K562 (cell line): ENCODE measurements around the gene SLC22A7. TPM values are rescaled to one million over a fixed set of nuclear protein-coding genes. Genes with fewer than 3 reads are reported as not detected.

Experiments
- ATAC-seq: fragments of 200-7000 bp; cut with Tn5 transposase; 3 replicates; pipeline ENCODE4 v1.9.1; 2020; ENCODE audit warnings: moderate library complexity
- BruUV-seq: library from RNA; stranded (reverse); fragments of 400-500 nt; replicated peaks from 2 replicates; lab custom pipeline; 2021; lab: Mats Ljungman, UMichigan
- CTCF ChIA-PET: fragments of 300-600 bp; formaldehyde crosslinking; extraction: SDS; loops from one replicate; lab custom pipeline; 2021; ENCODE audit warnings: low intra/inter-chr PET ratio; lab: Yijun Ruan, JAX
- POLR2A ChIA-PET: fragments of 300-600, 350-650 bp; sonication (Branson Sonifier 250); formaldehyde crosslinking; extraction: SDS; loops from one replicate; lab custom pipeline; 2021; ENCODE audit warnings: antibody characterized with exemption, inconsistent platforms; lab: Yijun Ruan, JAX
- DNase-seq, 4 experiments: peaks; one replicate each; pipeline versions ENCODE4 v3.0.0 to v3.0.0-alpha.2; 2011 to 2018; ENCODE audit warnings: low spot score in 3 of 4, mixed read lengths in 3 of 4; ENCODE audit errors: extremely low read depth in 1 of 4
- FAIRE-seq: peaks from 2 replicates; lab custom pipeline; 2011; peaks lifted over from hg19 to GRCh38; lab: Jason Lieb, UNC
- H2AFZ ChIP-seq: 2 replicates; pipeline ENCODE4 v1.6.0; 2011; ENCODE audit warnings: low read depth, low read length, control low read depth, inconsistent platforms
- H3K27ac ChIP-seq: fragments of 200-600 bp; 3 replicates; pipeline ENCODE4 v1.8.0; 2011; ENCODE audit warnings: low read depth, mild to moderate bottlenecking, control low read depth, inconsistent platforms, low read length, moderate library complexity, mixed read lengths; ENCODE audit errors: extremely low read depth
- H3K27me3 ChIP-seq, 2 experiments: fragments of 300-600 bp in 1 of 2; 2 replicates in 1 of 2; 3 replicates in 1 of 2; pipeline versions ENCODE4 v1.6.0 to v1.8.0; 2011; ENCODE audit warnings: inconsistent platforms in 2 of 2, low read length in 2 of 2, mild to moderate bottlenecking in 1 of 2, mixed read lengths in 1 of 2, moderate library complexity in 1 of 2; ENCODE audit not compliant: control insufficient read depth in 2 of 2, insufficient read depth in 2 of 2
- H3K36me3 ChIP-seq: fragments of 300-600 bp; 3 replicates; pipeline ENCODE4 v1.8.0; 2011; ENCODE audit warnings: mild to moderate bottlenecking, low read length, inconsistent platforms; ENCODE audit not compliant: control insufficient read depth, insufficient read depth
- H3K4me1 ChIP-seq, 2 experiments: fragments of 200-600 bp in 1 of 2; replicated peaks in 1 of 2; 2 replicates in 1 of 2; 3 replicates in 1 of 2; pipeline versions ENCODE4 v1.5.1 to v1.8.0; 2011; ENCODE audit warnings: inconsistent platforms in 2 of 2, low read length in 2 of 2, mild to moderate bottlenecking in 1 of 2, mixed read lengths in 1 of 2, moderate library complexity in 1 of 2; ENCODE audit not compliant: control insufficient read depth in 2 of 2, insufficient read depth in 2 of 2
- H3K4me2 ChIP-seq: 2 replicates; pipeline ENCODE4 v1.6.1; 2011; ENCODE audit warnings: low read length, control low read depth, inconsistent platforms, mixed read lengths; ENCODE audit not compliant: insufficient read depth
- H3K4me3 ChIP-seq: fragments of 200-600 bp; sonication (generic), shearing (Covaris generic); 2 replicates; pipeline ENCODE4 v1.5.1; 2016; ENCODE audit warnings: control low read depth, inconsistent platforms
- H3K79me2 ChIP-seq: fragments of 200-600 bp; 3 replicates; pipeline ENCODE4 v1.8.0; 2011; ENCODE audit warnings: low read length, inconsistent platforms; ENCODE audit not compliant: control insufficient read depth, insufficient read depth
- H3K9ac ChIP-seq, 2 experiments: 2 replicates each; pipeline versions ENCODE4 v1.6.0 to v1.6.1; 2011; ENCODE audit warnings: low read depth in 2 of 2, low read length in 2 of 2, control low read depth in 1 of 2, inconsistent platforms in 1 of 2, mild to moderate bottlenecking in 1 of 2, mixed read lengths in 1 of 2; ENCODE audit not compliant: insufficient read depth in 1 of 2
- H3K9me1 ChIP-seq: one replicate; pipeline ENCODE4 v1.6.0; 2011; ENCODE audit warnings: inconsistent platforms, mild to moderate bottlenecking, low read length, moderate library complexity; ENCODE audit not compliant: control insufficient read depth, insufficient read depth
- H3K9me3 ChIP-seq: replicated peaks from 2 replicates; pipeline ENCODE4 v1.5.1; 2011; ENCODE audit warnings: low read depth, low read length, inconsistent platforms; ENCODE audit not compliant: control insufficient read depth, insufficient read depth
- H4K20me1 ChIP-seq: replicated peaks from 2 replicates; pipeline ENCODE4 v1.6.1; 2011; ENCODE audit warnings: low read length, inconsistent platforms, mixed read lengths; ENCODE audit not compliant: control insufficient read depth, insufficient read depth
- ADNP ChIP-seq: fragments of 200-800 bp; sonication (Bioruptor generic); IDR thresholded peaks from 2 replicates; pipeline ENCODE4 v1.6.1; 2016; ENCODE audit warnings: missing genetic modification characterization, missing compliant biosample characterization
- BCOR ChIP-seq: fragments of 450-650 bp; IDR thresholded peaks from 2 replicates; pipeline ENCODE4 v1.6.1; 2016
- CBFB ChIP-seq: sonication (generic); formaldehyde crosslinking; IDR thresholded peaks from 2 replicates; pipeline ENCODE4 v1.4.0; 2020; ENCODE audit warnings: mild to moderate bottlenecking, missing genetic modification reagents
- HDAC2 ChIP-seq: fragments of 450-650 bp; IDR thresholded peaks from 2 replicates; pipeline ENCODE4 v1.6.1; 2016; ENCODE audit warnings: mild to moderate bottlenecking
- KDM1A ChIP-seq, 2 experiments: fragments of 450-650 bp; IDR thresholded peaks; 2 replicates each; pipeline ENCODE4 v1.6.1; 2016; ENCODE audit warnings: mild to moderate bottlenecking in 2 of 2
- KDM5B ChIP-seq: fragments of 200-600 bp; sonication (generic); IDR thresholded peaks from 2 replicates; pipeline ENCODE4 v1.6.1; 2012; ENCODE audit warnings: low read depth, mild to moderate bottlenecking, moderate library complexity, low read length, control low read depth, inconsistent platforms; ENCODE audit not compliant: insufficient replicate concordance
- NFE2L1 ChIP-seq: fragments of 450-650 bp; IDR thresholded peaks from 2 replicates; pipeline ENCODE4 v1.6.1; 2016; ENCODE audit warnings: missing genetic modification characterization, low read depth, mild to moderate bottlenecking, missing compliant biosample characterization, moderate library complexity, borderline replicate concordance
- PHF20 ChIP-seq: fragments of 450-650 bp; IDR thresholded peaks from 2 replicates; pipeline ENCODE4 v1.6.1; 2018; ENCODE audit not compliant: partially characterized antibody
- PTBP1 ChIP-seq: fragments of 200-400 bp; formaldehyde crosslinking; IDR thresholded peaks from 2 replicates; pipeline ENCODE4 v1.6.1; 2017; ENCODE audit warnings: low read depth, low read length
- RB1 ChIP-seq: fragments of 450-650 bp; IDR thresholded peaks from 2 replicates; pipeline ENCODE4 v1.6.1; 2017; ENCODE audit warnings: low read depth, mild to moderate bottlenecking
- RBM22 ChIP-seq: fragments of 200-400 bp; formaldehyde crosslinking; IDR thresholded peaks from 2 replicates; pipeline ENCODE4 v1.6.1; 2018; ENCODE audit warnings: low read length, low read depth; ENCODE audit not compliant: poor library complexity, severe bottlenecking
- RBM25 ChIP-seq: fragments of 200-400 bp; formaldehyde crosslinking; IDR thresholded peaks from 2 replicates; pipeline ENCODE4 v1.6.1; 2018; ENCODE audit warnings: low read length, low read depth, moderate library complexity; ENCODE audit not compliant: severe bottlenecking
- SMARCA5 ChIP-seq: fragments of 450-650 bp; IDR thresholded peaks from 2 replicates; pipeline ENCODE4 v1.6.1; 2016
- SNRNP70 ChIP-seq: fragments of 200-400 bp; formaldehyde crosslinking; optimal IDR thresholded peaks from 2 replicates; pipeline ENCODE3; 2017; ENCODE audit warnings: low read depth, low read length
- SPI1 ChIP-seq: IDR thresholded peaks from 2 replicates; pipeline ENCODE4 v1.6.1; 2011; ENCODE audit warnings: low read depth, low read length, control low read depth, borderline replicate concordance
- ZFP36 ChIP-seq: fragments of 150-350 bp; IDR thresholded peaks from 2 replicates; pipeline ENCODE4 v1.6.1; 2018; ENCODE audit warnings: low read length, low read depth; ENCODE audit not compliant: partially characterized antibody
- whole genome bisulfite sequencing: fragments of 100-300 bp; shearing (Covaris generic); methylation state at CpG from one replicate; pipeline ENCODE4 v1.1.6; 2016; ENCODE audit warnings: low coverage, mixed read lengths; ENCODE audit not compliant: insufficient coverage; ENCODE audit errors: missing lambda C conversion rate; 5-methylcytosine and 5-hydroxymethylcytosine counted together
- in situ Hi-C: fragments of 300-500 bp; cut with MboI; formaldehyde crosslinking; loops from 4 replicates; pipeline ENCODE4 v1.15.0; 2018; ENCODE audit warnings: inconsistent platforms, mixed read lengths
- intact Hi-C: fragments of 100-400 bp; cut with micrococcal nuclease; formaldehyde crosslinking; loops from 2 replicates; pipeline ENCODE4 v1.14.2; 2022
- polyA plus RNA-seq, 8 experiments: library from polyadenylated mRNA; depleted of rRNA in 4 of 8; stranded (reverse) in 5 of 8; unstranded in 3 of 8; fragments of >200 nt; fragmentation: Nextera tagmentation in 2 of 8; fragmentation: Illumina TruSeq in 1 of 8; extraction: Ambion mirVana in 2 of 8; extraction: Trizol in 1 of 8; gene quantifications; 2 replicates each; pipeline versions ENCODE4 v1.2.1 to v1.2.3, GENCODE V29; 2011 to 2014; ENCODE audit warnings: inconsistent platforms in 1 of 8, missing spikeins in 1 of 8
- total RNA-seq, 7 experiments: library from RNA; depleted of rRNA in 6 of 7; stranded (reverse); fragments of >200 nt in 6 of 7; fragmentation: Illumina TruSeq in 2 of 7; extraction: Trizol in 2 of 7; gene quantifications; 2 replicates each; pipeline versions ENCODE4 v1.2.1 to v1.2.3, GENCODE V29; 2011 to 2021; ENCODE audit warnings: low replicate concordance in 1 of 7
- TF ChIP-seq, protein P1 (sequence below): fragments of 450-650 bp; IDR thresholded peaks from 2 replicates; pipeline ENCODE4 v1.7.0; 2016; ENCODE audit warnings: borderline replicate concordance
- TF ChIP-seq, protein P2 (sequence below): fragments of 450-650 bp; IDR thresholded peaks from 2 replicates; pipeline ENCODE4 v1.6.1; 2014; ENCODE audit warnings: low read depth, mild to moderate bottlenecking, moderate library complexity, borderline replicate concordance
- TF ChIP-seq, protein P3 (sequence below), 2 experiments: fragments of 450-650 bp in 1 of 2; sonication (generic) in 1 of 2; formaldehyde crosslinking; conservative IDR thresholded peaks; 2 replicates each; pipeline versions ENCODE4 v1.4.0 to v1.8.1; 2020 to 2022; ENCODE audit warnings: mild to moderate bottlenecking in 1 of 2, missing genetic modification reagents in 1 of 2

Gene SLC22A7
- total and polyA plus RNA-seq, 9 of the 15 experiments (the other 6 are each of a cell fraction or from before 2014, with no cell fraction given), result not detected

DNA sequence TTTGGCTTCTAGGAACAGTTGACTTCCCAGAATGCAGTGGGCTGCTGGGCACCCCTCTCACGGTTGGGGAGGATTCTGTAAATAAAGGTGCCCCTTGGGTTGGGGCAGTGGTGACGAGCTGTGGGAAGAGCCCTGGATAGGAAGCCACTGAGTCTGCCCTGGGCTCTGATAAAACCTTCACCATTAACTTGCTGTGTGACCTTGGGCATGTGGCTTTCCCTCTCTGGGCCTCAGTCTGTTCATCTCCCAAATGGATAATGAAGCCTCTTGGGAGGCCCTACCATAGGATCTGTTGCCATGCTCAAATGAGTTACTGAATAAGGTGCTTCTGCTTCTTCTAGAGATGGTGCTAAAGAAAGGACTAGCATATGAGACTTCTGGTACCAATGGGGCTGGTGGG lies 6.8 kb downstream of the SLC22A7 start:
- intact Hi-C loops (no loop called here), in situ Hi-C loops (no loop called here)
- H3K79me2 ChIP-seq, result no peaks in the 10 kb centered on the region
- no peak overlapping the region for H3K4me2 ChIP-seq
- CTCF ChIA-PET, result no interaction called here
- peaks cover 8 to 18% of the 10 kb centered on the region in 2 experiments for H3K4me1 ChIP-seq
- no peak overlapping the region for H3K27ac ChIP-seq
- H3K4me3 ChIP-seq, result no peak overlapping the region
- POLR2A ChIA-PET, result interaction anchor here (0.6 kb wide), 1 partner anchor 12 kb away, joined by 3 read pairs; no protein-coding TSS in a partner anchor
- DNase-seq (no peak), FAIRE-seq (no peak), ATAC-seq (no peak)
- 0% methylated on average over 2 of the region's 2 CpGs for WGBS
- no peak overlapping the region for H2AFZ ChIP-seq
- no peaks in the 10 kb centered on the region for H3K36me3 ChIP-seq
- peaks cover 2% of the 10 kb centered on the region for H3K9me1 ChIP-seq
- H3K9me3 ChIP-seq, result no peaks in the 10 kb centered on the region
- BruUV-seq, result no TSS peak
- H4K20me1 ChIP-seq, result 0 out of 2 replicates have a peak, but pooled peaks cover 4% of the 10 kb centered on the region
- peaks cover 16 to 33% of the 10 kb centered on the region in 2 experiments; a peak in 4 of 5 replicates for H3K27me3 ChIP-seq
- no peak overlapping the region for H3K9ac ChIP-seq
- TF ChIP-seq PTBP1 (0 out of 2 replicates have a peak, but pooled peaks have one; percentile 79), RBM25 (peak; percentile 92), CBFB (CRISPR knock-in tag) (no peak), SNRNP70 (no peak), SMARCA5 (0 out of 2 replicates have a peak, but pooled peaks have one; percentile 67), ADNP (tag) (0 out of 2 replicates have a peak, but pooled peaks have one; percentile 48), HDAC2 (peak; percentile 67; the same call in 1 of the 2 replicates), KDM1A (IDR thresholded peaks at IDR 0.05) (peak; percentile 48 to 67; a peak in 3 of 4 replicates), RB1 (no peak), NFE2L1 (tag) (no peak), SPI1 (no peak), BCOR (peak; percentile 94), PHF20 (no peak), KDM5B (no peak), RBM22 (no peak), ZFP36 (peak; percentile 92)
- TF ChIP-seq, protein P1, sequence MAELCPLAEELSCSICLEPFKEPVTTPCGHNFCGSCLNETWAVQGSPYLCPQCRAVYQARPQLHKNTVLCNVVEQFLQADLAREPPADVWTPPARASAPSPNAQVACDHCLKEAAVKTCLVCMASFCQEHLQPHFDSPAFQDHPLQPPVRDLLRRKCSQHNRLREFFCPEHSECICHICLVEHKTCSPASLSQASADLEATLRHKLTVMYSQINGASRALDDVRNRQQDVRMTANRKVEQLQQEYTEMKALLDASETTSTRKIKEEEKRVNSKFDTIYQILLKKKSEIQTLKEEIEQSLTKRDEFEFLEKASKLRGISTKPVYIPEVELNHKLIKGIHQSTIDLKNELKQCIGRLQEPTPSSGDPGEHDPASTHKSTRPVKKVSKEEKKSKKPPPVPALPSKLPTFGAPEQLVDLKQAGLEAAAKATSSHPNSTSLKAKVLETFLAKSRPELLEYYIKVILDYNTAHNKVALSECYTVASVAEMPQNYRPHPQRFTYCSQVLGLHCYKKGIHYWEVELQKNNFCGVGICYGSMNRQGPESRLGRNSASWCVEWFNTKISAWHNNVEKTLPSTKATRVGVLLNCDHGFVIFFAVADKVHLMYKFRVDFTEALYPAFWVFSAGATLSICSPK, result no peak
- TF ChIP-seq, protein P2, sequence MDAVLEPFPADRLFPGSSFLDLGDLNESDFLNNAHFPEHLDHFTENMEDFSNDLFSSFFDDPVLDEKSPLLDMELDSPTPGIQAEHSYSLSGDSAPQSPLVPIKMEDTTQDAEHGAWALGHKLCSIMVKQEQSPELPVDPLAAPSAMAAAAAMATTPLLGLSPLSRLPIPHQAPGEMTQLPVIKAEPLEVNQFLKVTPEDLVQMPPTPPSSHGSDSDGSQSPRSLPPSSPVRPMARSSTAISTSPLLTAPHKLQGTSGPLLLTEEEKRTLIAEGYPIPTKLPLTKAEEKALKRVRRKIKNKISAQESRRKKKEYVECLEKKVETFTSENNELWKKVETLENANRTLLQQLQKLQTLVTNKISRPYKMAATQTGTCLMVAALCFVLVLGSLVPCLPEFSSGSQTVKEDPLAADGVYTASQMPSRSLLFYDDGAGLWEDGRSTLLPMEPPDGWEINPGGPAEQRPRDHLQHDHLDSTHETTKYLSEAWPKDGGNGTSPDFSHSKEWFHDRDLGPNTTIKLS, result no peak
- TF ChIP-seq, protein P3, sequence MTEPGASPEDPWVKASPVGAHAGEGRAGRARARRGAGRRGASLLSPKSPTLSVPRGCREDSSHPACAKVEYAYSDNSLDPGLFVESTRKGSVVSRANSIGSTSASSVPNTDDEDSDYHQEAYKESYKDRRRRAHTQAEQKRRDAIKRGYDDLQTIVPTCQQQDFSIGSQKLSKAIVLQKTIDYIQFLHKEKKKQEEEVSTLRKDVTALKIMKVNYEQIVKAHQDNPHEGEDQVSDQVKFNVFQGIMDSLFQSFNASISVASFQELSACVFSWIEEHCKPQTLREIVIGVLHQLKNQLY (CRISPR knock-in tag; conservative IDR thresholded peaks at IDR 0.05), result no peak
